Omental fat pad (tissue), 4 donors: ENCODE data around the gene LHX4. TPM values are rescaled to one million over a fixed set of nuclear protein-coding genes. Genes with fewer than 3 reads are reported as not detected.

Experiments
- ATAC-seq: fragments of 150-250 bp; one replicate; pipeline ENCODE4 v1.9.1; 2016; ENCODE audit warnings: mild to moderate bottlenecking, moderate library complexity; ENCODE audit not compliant: low FRiP score
- DNase-seq: peaks from one replicate; pipeline ENCODE4 v3.0.0-alpha.2; 2019; ENCODE audit warnings: low spot score
- CTCF ChIP-seq, 3 donors: fragments of 450-650 bp; IDR thresholded peaks; one replicate each; pipeline ENCODE4 v1.5.1; 2016 to 2017; ENCODE audit warnings: antibody characterized with exemption in 3 of 3, mild to moderate bottlenecking in 3 of 3, moderate library complexity in 2 of 3
- total RNA-seq, 4 donors: library from RNA; depleted of rRNA; stranded (reverse); fragments of >200 nt; gene quantifications; one replicate each; pipeline ENCODE4 v1.1.0, GENCODE V29; 2016

The LHX4 gene
- total RNA-seq, 4 donors from 2014 or later = 0.16 to 0.28 TPM; not detected in 2

DNA sequence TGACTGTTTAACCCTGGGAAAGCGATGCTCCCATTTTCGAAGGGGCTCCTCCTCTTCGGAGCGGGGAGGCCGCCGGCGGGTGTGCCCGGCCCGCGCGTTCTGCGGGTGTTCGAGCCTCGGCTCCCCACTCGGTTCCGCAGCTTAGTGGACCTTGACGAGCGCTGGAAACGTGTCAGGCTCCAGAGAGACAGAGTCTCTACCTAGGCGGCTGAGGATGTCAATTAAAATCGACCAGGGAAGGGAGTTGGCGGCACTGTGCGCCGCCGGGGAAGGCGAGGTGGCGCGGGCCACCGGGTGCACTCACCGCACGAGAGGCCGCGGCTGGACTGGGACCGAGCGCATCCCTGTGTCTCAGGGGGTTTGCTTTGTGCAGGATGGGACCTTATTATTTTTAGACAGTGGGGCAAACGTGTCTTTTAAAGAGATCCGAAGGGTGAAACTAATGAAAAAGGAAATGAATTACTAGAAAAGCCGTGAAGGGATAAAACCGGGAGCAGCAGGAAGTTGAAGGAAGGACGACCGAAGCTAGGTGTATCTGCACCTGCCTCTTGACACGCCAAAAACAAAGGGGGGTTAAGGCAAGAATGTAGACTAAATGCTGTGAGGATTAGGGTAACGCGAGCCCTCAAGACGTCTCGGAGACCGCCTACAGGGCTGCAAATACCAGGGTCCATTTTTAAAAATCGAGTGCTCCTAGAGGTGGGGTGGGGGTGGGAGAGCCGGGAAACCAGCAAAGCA lies 5.6 kb downstream of the LHX4 start:
- ATAC-seq (no peak), DNase-seq (no peak)
- TF ChIP-seq CTCF (IDR thresholded peaks at IDR 0.05) = no peak

GRCh38 chr1:180236698-180237509 lies 6.8 kb downstream of the LHX4 start:
- DNase-seq (no peak), ATAC-seq (no peak)
- TF ChIP-seq CTCF (IDR thresholded peaks at IDR 0.05) = no peak

DNA sequence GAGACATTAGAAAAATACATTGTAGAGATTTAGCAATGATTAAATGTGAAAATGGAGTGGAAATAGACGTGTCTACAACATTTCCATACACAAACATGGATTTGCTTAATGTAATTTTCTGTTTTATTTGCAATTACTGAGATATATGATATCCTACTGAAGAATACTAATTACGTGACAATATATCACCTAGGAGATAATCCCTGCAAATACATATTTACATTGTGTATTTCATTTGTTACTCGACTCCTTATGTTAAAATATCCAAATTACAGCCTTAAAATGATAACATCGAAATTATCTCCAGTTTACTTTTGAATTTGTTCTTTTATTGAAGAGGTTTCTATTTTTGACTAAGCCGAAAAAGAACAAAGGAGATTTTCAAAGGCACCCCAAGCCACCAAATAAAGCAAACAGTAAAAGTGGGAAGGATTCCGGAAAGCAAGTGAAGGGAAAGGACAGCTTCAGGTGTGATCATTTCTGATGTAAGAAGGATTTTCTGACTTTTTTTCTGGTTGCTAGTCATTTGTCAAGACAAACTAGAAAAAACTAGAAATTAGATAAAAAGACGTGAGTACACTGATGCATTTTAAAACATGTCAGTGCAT lies 7.9 kb downstream of the LHX4 start:
- no peak for DNase-seq
- no peak for TF ChIP-seq CTCF (IDR thresholded peaks at IDR 0.05)
- ATAC-seq = no peak

DNA sequence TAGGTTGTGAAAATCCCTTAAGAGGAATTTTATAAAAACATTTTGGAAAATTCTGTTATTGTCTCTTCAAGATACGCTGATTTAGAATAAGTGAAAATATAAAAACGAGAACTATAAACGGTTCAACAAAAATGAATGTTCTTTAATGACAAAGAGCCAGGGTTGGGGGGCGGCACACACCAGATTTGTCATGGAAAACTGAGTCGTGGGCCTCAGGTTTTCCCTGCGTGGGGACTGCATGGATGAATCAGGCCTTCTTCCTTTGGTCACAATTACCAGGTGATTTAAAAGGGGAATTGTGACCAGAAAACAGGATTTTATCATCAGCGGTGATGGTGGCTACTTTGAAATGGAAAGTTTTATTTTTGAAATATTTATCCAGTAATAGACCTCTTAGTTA lies 8.6 kb downstream of the LHX4 start:
- ATAC-seq = no peak
- no peak for DNase-seq
- no peak for TF ChIP-seq CTCF (IDR thresholded peaks at IDR 0.05)

DNA sequence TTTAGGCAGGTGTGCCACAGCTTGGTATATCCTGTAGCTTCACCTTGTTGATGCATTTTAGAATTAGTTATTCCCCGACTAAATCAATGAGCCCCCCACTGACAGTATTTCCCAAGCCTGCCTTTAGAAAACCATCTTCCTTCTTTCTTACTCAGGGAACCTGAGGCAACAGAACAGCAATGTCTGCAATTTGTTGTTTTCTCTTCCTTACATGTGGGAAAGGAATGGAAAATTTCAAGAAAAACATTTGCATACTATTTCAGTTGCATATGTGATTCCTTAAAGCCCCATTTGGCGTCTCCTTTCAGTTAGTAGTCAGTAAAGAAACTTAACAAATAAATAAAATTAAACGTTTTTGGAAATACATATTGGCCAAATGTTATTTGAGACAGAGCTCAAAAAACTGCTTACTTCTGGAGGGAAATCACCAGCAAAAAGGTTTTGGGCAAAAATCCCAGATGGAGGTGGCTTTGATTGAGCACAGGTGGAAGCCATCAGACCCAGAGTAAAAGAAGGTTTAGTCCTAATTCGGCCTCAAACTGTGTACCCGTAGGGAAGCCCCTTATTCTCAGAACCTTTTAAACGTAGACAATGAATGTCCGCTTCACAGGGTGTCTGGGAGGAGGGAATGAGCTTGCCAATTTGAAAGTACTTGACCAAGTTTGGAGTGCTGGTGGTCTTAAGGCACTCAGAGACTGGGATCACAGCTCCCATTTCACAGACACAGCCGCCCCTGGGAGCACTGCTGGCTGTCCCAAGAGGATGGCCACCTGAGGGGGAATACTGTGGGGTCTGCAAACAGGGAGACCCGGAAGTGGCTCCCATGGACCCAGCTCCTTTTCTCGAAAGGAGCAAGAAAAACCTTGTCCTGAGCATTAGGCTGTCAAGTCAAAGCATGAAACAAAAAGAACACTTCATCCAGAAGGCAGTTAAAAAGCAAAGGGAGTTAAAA lies 9.4 kb downstream of the LHX4 start:
- TF ChIP-seq CTCF (IDR thresholded peaks at IDR 0.05) = no peak
- DNase-seq (no peak), ATAC-seq (no peak)

GRCh38 chr1:180241716-180242544 lies 11.9 kb downstream of the LHX4 start:
- no peak for DNase-seq
- no peak for TF ChIP-seq CTCF (IDR thresholded peaks at IDR 0.05)
- no peak for ATAC-seq
